Measurements from ENCODE around the gene CDY2A. TPM values are rescaled to one million over a fixed set of nuclear protein-coding genes. Genes with fewer than 3 reads are reported as not detected.
"Not testable (repeated sequence)": the region's sequence is repeated elsewhere in the genome, so short reads cannot be mapped to it uniquely, and the experiment has no call there.

CDY2A gene
- polyA plus RNA-seq, 1 experiment = not detected

DNA sequence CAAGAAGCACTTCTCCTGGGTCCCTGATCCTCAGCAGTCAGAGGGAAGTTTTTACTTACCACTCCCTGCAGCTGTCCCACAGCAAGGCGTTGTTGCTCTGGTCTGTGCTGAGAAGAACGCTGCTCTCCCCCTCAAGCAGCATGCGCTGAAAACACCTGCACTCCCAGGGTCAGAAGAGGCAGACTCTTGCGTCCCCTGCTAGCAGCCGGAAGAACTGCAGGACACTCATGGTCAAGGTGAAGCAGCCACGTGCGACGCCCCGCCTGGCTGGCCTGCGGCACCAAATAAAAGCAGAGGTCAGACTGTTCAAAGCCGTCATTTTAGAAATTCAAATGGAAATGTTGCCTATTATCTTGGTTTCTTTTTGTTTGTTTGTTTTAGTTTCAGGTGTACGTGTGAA is 47.9 kb downstream of the CDY2A start:
- CTCF ChIA-PET; POLR2A ChIA-PET; H3K27ac ChIP-seq (ENCODE audit: low read depth, low read length); DNase-seq (ENCODE audit: low read depth, low spot score); H3K27me3 ChIP-seq (ENCODE audit: control insufficient read depth, insufficient read depth, low read length); H3K9me3 ChIP-seq (ENCODE audit: control insufficient read depth, insufficient read depth, low read length); H3K4me3 ChIP-seq (ENCODE audit: low read depth, low read length): not testable (repeated sequence)

Other genes with a start within 250 kb of the CDY2A start
- gene CDY2B, start 145.6 kb upstream of the CDY2A start, polyA plus RNA-seq (2011; rRNA removed) = not detected in 2 replicates

Data from AG04450 (cell line).